ENCODE data around the gene PLLP. TPM values are rescaled to one million over a fixed set of nuclear protein-coding genes. Genes with fewer than 3 reads are reported as not detected.
"Not testable (repeated sequence)": the region's sequence is repeated elsewhere in the genome, so short reads cannot be mapped to it uniquely, and the experiment has no call there.

Gene PLLP
- total and polyA plus RNA-seq, 2 donors, result 2.5 to 9.5 TPM

- Histone ChIP-seq H3K4me3 (ENCODE audit: low read depth, low read length) (no peak overlapping the region), H3K36me3 (ENCODE audit: insufficient read depth) (no peaks in the 10 kb centered on the region), H3K27ac (ENCODE audit: low read depth) (no peak overlapping the region), H3K4me1 (ENCODE audit: insufficient read depth) (no peaks in the 10 kb centered on the region)
- WGBS, result 70% methylated on average over 14 of the region's 14 CpGs
- no peak for DNase-seq (ENCODE audit: extremely low spot score)
Measured at GRCh38 chr16:57289391-57290257, 5.2 kb upstream of the PLLP start.

GRCh38 chr16:57285379-57285778 lies 907 bp upstream of the PLLP start:
- no peak for DNase-seq (ENCODE audit: extremely low spot score)
- Histone ChIP-seq H3K27ac (ENCODE audit: low read depth) (no peak overlapping the region), H3K4me1 (ENCODE audit: insufficient read depth) (no peaks in the 10 kb centered on the region), H3K4me3 (ENCODE audit: low read depth, low read length) (no peak overlapping the region), H3K36me3 (ENCODE audit: insufficient read depth) (no peaks in the 10 kb centered on the region)
- WGBS, result 81% methylated on average over 5 of the region's 5 CpGs

DNA sequence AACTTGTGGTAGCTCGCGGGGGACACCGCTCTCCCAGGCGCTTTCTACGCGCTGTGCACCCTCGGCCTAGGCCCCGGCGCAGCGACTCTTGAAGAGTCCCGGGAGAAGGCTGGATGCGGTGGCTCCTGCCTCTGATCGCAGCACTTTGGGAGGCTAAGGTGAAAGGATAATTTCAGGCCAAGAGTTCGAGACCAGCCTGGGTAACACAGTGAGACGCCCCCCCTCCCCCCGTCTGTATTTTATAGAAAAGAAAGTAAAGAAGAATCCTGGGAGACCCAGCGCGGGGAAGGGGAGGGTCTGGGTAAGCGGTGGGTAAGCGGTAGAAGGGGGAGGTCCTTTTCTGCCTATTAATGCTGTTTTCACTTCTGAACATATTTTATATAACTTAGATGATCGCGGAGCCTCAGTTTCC lies 486 bp upstream of the PLLP start:
- WGBS, result 15% methylated on average over 22 of the region's 22 CpGs
- Histone ChIP-seq H3K4me3 (ENCODE audit: low read depth, low read length) (peak overlapping the region; percentile 58), H3K4me1 (ENCODE audit: insufficient read depth) (no peaks in the 10 kb centered on the region), H3K27ac (ENCODE audit: low read depth) (no peak overlapping the region), H3K36me3 (ENCODE audit: insufficient read depth) (no peaks in the 10 kb centered on the region)
- DNase-seq (ENCODE audit: extremely low spot score), result no peak

GRCh38 chr16:57283959-57284208 lies 588 bp downstream of the PLLP start:
- Histone ChIP-seq H3K27ac (ENCODE audit: low read depth) (no peak overlapping the region), H3K36me3 (ENCODE audit: insufficient read depth) (no peaks in the 10 kb centered on the region), H3K4me1 (ENCODE audit: insufficient read depth) (no peaks in the 10 kb centered on the region), H3K4me3 (ENCODE audit: low read depth, low read length) (peak overlapping the region; percentile 58)
- WGBS, result 10% methylated on average over 14 of the region's 14 CpGs
- DNase-seq (ENCODE audit: extremely low spot score), result no peak

DNA sequence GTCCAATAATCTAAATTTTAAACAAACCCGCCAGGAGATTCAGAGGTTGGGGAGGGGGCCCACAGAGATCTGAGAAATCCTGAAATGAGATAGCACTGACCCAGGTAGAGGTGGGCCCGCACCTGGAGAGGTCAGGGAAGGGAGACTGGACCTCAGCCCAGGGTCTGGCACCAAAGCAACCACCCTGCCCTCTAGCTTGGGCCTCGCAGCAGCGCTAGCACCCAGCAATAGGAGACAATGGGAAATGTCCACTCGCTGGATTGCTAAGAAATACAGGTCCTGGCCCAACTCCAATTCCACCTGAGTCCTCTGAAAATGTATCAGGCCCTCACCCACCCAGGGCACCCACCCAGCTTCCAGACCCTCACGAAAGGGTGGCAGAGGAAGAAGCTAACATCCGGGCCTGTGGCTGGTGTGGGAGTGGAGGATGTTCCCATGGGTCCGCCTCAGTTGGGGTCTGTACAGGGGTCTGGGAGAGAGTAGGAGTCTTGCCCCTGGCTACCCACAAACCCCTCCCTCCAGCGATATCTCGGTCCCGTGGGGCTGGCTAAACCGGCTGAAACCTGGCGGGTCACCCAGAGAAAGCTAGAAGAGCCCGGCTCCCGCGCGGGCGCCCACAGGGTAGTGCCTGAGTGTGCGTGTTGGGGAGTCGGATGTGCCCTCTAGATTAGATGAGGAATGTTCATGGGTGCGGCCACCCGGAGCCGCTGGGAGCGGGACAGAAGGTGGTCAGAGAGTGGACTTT lies 1.1 kb downstream of the PLLP start:
- Histone ChIP-seq H3K27ac (ENCODE audit: low read depth) (no peak overlapping the region), H3K4me3 (ENCODE audit: low read depth, low read length) (peak overlapping the region; percentile 58), H3K4me1 (ENCODE audit: insufficient read depth) (no peaks in the 10 kb centered on the region), H3K36me3 (ENCODE audit: insufficient read depth) (no peaks in the 10 kb centered on the region)
- WGBS, result 53% methylated on average over 24 of the region's 24 CpGs
- no peak for DNase-seq (ENCODE audit: extremely low spot score)

DNA sequence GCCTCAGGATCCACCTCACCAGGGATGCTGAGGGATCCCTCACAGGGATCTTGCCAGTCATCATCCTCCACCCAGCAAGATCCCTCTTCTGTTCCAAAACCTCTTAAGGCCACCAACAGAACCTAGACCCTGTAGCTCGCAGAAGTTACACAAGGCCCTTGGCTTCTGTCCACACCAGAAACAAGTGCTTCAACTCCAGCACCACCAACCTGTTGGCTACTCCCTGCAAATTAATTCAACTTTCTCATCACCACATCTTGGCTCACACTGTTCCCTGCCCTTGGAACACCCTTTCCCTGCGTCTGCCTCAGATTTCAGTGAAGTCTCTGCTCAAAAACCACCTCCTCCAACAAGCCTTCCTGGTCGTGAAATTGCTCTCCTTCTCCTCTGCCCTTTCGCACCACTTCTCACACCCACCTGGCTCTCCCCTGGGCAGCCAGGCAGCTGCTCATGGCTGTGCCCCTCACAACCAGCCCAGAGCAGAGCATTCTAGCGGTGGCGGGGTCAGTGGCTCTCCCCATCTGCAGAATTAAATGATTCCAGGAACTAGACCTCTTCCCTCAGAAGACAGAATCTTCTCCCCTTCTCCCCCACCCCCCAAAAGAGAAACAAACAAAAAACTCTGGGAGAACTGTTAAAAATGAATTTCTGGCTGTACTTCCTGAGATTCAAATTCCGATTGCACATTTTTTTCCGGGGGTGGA lies 1.8 kb downstream of the PLLP start:
- no peak overlapping the region for H3K27ac ChIP-seq (ENCODE audit: low read depth)
- no peaks in the 10 kb centered on the region for H3K36me3 ChIP-seq (ENCODE audit: insufficient read depth)
- no peak for DNase-seq (ENCODE audit: extremely low spot score)
- no peaks in the 10 kb centered on the region for H3K4me1 ChIP-seq (ENCODE audit: insufficient read depth)
- 74% methylated on average over 8 of the region's 8 CpGs for WGBS
- H3K4me3 ChIP-seq (ENCODE audit: low read depth, low read length), result no peak overlapping the region

DNA sequence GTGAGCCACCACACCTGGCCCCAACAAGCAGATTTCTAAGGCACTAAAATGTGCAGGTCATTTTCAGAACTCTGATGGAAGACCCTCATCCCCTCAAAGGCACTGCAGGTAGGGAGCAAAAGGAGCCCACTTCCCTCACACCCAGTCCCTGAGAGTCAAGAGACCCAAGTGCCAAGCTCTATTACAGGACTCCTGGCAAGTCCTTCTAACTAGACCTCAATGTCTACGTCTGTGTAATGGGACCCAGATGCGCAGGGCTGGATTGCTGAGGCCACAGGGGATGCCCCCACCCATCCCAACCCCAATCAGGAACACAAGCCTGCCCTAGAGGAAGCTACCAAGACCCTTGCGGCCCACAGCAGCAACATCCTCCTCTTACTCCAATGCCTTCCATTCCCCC lies 2.7 kb downstream of the PLLP start:
- 96% methylated on average over 3 of the region's 3 CpGs for WGBS
- Histone ChIP-seq H3K4me3 (ENCODE audit: low read depth, low read length) (no peak overlapping the region), H3K36me3 (ENCODE audit: insufficient read depth) (no peaks in the 10 kb centered on the region), H3K27ac (ENCODE audit: low read depth) (no peak overlapping the region), H3K4me1 (ENCODE audit: insufficient read depth) (no peaks in the 10 kb centered on the region)
- no peak for DNase-seq (ENCODE audit: extremely low spot score)

DNA sequence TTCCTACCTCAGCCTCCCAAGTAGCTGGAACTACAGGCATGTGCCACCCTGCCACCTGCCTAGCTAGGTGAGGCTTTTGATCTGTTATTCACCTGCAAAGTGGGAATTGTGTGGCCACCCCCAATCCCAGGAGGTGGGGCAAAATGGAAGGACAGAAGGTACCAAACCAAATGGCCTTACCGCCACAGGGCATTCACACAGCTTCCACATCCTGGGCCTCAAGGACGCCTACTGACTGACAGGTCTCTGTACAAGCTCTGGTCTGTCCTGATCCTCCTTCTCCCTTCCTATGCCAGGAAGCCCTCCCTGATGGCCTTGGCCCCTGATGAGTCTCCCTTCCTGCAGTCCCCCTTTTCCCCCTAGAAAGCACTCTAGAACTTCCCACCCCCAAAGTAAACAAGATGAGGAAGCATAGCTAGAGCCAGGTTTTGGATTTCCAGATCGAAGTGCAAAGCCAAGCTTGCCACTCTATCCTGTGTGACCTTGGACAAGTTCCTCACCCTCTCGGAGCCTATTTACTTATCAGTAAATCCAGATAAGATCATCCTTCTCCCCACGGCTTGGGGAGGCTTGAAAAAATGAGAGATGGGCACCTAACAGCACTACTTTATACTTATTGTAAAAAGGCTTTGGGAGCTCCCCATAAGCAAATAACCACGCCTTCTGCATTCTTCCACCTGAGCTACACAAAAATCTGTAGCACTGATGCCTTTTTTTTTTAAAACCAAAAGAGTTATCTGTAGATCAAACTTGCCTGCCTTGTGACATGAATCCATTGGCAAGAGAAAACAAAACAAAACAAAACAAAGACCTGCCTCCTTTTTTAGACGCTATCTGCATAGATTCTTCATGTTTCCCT lies 4.5 kb downstream of the PLLP start:
- Histone ChIP-seq H3K4me3 (ENCODE audit: low read depth, low read length) (no peak overlapping the region), H3K36me3 (ENCODE audit: insufficient read depth) (no peaks in the 10 kb centered on the region), H3K27ac (ENCODE audit: low read depth) (no peak overlapping the region), H3K4me1 (ENCODE audit: insufficient read depth) (no peaks in the 10 kb centered on the region)
- WGBS, result 59% methylated on average over 7 of the region's 7 CpGs
- DNase-seq (ENCODE audit: extremely low spot score), result no peak

DNA sequence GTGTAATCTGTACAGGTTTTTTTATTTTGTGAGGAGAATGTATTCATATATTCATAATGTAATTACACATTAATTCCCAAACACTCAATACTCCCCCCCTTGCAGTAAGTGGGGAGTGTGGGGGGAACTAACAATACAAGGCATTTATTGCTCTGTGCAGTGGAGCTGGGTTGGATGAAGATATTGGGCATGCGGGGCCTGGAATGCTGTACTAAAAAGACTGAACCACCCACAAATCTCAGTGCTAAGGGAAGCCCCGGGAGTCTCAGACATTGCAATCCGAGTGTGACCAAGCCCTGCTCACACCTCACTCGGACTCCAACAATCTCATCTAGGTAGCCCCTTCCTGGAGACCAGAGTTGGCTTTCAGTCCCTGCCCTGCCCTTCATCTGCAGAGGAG lies 6.0 kb downstream of the PLLP start:
- no peaks in the 10 kb centered on the region for H3K36me3 ChIP-seq (ENCODE audit: insufficient read depth)
- no peaks in the 10 kb centered on the region for H3K4me1 ChIP-seq (ENCODE audit: insufficient read depth)
- no peak overlapping the region for H3K4me3 ChIP-seq (ENCODE audit: low read depth, low read length)
- WGBS, result 67% methylated on average over 4 of the region's 4 CpGs
- no peak for DNase-seq (ENCODE audit: extremely low spot score)
- no peak overlapping the region for H3K27ac ChIP-seq (ENCODE audit: low read depth)

- Histone ChIP-seq H3K4me1 (ENCODE audit: insufficient read depth) (no peaks in the 10 kb centered on the region), H3K36me3 (ENCODE audit: insufficient read depth) (no peaks in the 10 kb centered on the region), H3K4me3 (ENCODE audit: low read depth, low read length) (no peak overlapping the region), H3K27ac (ENCODE audit: low read depth) (no peak overlapping the region)
- no peak for DNase-seq (ENCODE audit: extremely low spot score)
- 63% methylated on average over 1 of the region's 1 CpG for WGBS
Measured at GRCh38 chr16:57277586-57277985, 6.9 kb downstream of the PLLP start.

DNA sequence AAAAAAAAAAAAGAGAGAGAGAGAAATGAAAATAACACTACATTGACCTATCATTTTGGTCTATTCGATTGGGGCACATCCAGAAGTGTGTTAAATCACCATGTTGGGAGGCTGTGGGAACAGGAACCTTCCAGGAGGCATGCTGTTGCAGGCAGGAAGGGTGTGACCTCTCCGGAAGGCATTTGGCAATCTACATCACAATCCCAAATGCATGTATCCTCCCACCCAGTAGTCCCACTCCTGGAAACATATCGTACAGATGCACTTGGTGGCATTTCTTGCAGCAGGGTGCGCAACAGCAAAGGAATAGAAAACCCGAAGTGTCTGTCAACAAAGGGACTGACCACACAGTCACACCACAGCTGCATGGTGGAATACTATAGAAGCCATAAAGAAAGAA lies 7.9 kb downstream of the PLLP start:
- no peak for DNase-seq (ENCODE audit: extremely low spot score)
- Histone ChIP-seq H3K4me1 (ENCODE audit: insufficient read depth) (no peaks in the 10 kb centered on the region), H3K27ac (ENCODE audit: low read depth) (no peak overlapping the region), H3K4me3 (ENCODE audit: low read depth, low read length) (no peak overlapping the region), H3K36me3 (ENCODE audit: insufficient read depth) (no peaks in the 10 kb centered on the region)
- 61% methylated on average over 5 of the region's 5 CpGs for WGBS

DNA sequence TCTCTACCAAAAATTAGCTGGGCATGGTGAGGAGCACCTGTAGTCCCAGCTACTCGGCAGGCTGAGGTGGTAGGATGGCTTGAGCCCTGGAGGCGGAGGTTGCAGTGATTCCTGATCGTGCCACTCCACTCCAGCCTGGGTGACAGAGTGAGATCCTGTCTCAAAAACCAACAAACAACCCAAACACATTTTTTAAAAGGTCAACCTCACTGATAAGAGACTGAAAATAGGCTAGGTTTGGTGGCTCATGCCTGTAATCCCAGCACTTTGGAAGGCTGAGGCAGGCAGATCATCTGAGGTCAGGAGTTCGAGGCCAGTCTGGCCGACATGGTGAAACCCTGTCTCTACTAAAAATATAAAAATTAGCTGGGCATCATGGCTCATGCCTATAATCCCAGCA lies 8.5 kb downstream of the PLLP start:
- not testable (repeated sequence) for H3K27ac ChIP-seq (ENCODE audit: low read depth); DNase-seq (ENCODE audit: extremely low spot score); H3K36me3 ChIP-seq (ENCODE audit: insufficient read depth); H3K4me3 ChIP-seq (ENCODE audit: low read depth, low read length); H3K4me1 ChIP-seq (ENCODE audit: insufficient read depth)
- 80% methylated on average over 5 of the region's 5 CpGs for WGBS

- Histone ChIP-seq H3K36me3 (ENCODE audit: insufficient read depth) (no peaks in the 10 kb centered on the region), H3K27ac (ENCODE audit: low read depth) (no peak overlapping the region), H3K4me3 (ENCODE audit: low read depth, low read length) (no peak overlapping the region), H3K4me1 (ENCODE audit: insufficient read depth) (no peaks in the 10 kb centered on the region)
- DNase-seq (ENCODE audit: extremely low spot score), result no peak
- 94% methylated on average over 5 of the region's 5 CpGs for WGBS
Measured at GRCh38 chr16:57273826-57274225, 10.6 kb downstream of the PLLP start.
